Small intestine (tissue), 7 donors: ENCODE data around the gene ENPP5. TPM values are rescaled to one million over a fixed set of nuclear protein-coding genes. Genes with fewer than 3 reads are reported as not detected.
"Not testable (repeated sequence)": the region's sequence is repeated elsewhere in the genome, so short reads cannot be mapped to it uniquely, and the experiment has no call there.

Source experiments
- DNase-seq, 2 donors: peaks; one replicate each; pipeline versions ENCODE4 v3.0.0 to v3.0.0-alpha.2; 2013
- FAIRE-seq: peaks from 2 replicates; lab custom pipeline; 2012; peaks lifted over from hg19 to GRCh38; lab: Jason Lieb, UNC
- H3K27ac ChIP-seq, 3 donors: one replicate each; pipeline ENCODE4 v1.5.1; 2013; ENCODE audit warnings: low read length in 2 of 3, mild to moderate bottlenecking in 2 of 3, control low read depth in 1 of 3, inconsistent platforms in 1 of 3, low read depth in 1 of 3, moderate library complexity in 1 of 3
- H3K27me3 ChIP-seq, 3 donors: one replicate each; pipeline ENCODE4 v1.6.1; 2013; ENCODE audit warnings: low read length in 3 of 3, inconsistent platforms in 1 of 3; ENCODE audit not compliant: control insufficient read depth in 3 of 3, insufficient read depth in 3 of 3
- H3K36me3 ChIP-seq, 3 donors: one replicate each; pipeline ENCODE4 v1.6.1; 2013; ENCODE audit warnings: low read length in 3 of 3, inconsistent platforms in 1 of 3, low read depth in 1 of 3, mild to moderate bottlenecking in 1 of 3, moderate library complexity in 1 of 3; ENCODE audit not compliant: control insufficient read depth in 3 of 3, insufficient read depth in 2 of 3
- H3K4me1 ChIP-seq, 3 donors: one replicate each; pipeline ENCODE4 v1.6.1; 2013; ENCODE audit warnings: low read length in 2 of 3, inconsistent platforms in 1 of 3, low read depth in 1 of 3, mild to moderate bottlenecking in 1 of 3, moderate library complexity in 1 of 3; ENCODE audit not compliant: control insufficient read depth in 3 of 3, insufficient read depth in 2 of 3
- H3K4me3 ChIP-seq, 3 donors: one replicate each; pipeline ENCODE4 v1.5.1; 2013; ENCODE audit warnings: low read length in 3 of 3, control low read depth in 1 of 3, inconsistent platforms in 1 of 3, low read depth in 1 of 3, mild to moderate bottlenecking in 1 of 3, moderate library complexity in 1 of 3
- H3K9me3 ChIP-seq, 2 donors: one replicate each; pipeline ENCODE4 v1.6.1; 2013; ENCODE audit warnings: low read depth in 1 of 2, low read length in 1 of 2; ENCODE audit not compliant: control insufficient read depth in 2 of 2, insufficient read depth in 1 of 2
- WGBS, 3 donors: extraction: QIAGEN DNeasy Blood & Tissue Kit; methylation state at CpG; one replicate each; pipeline ENCODE4 v1.1.7; 2013; 5-methylcytosine and 5-hydroxymethylcytosine counted together
- polyA plus RNA-seq, 4 donors: library from polyadenylated mRNA; stranded (reverse) in 3 of 4; unstranded in 1 of 4; fragments of 200-250 nt in 3 of 4; fragments of 120-200 nt in 1 of 4; gene quantifications; one replicate each; pipeline versions ENCODE4 v1.2.1 to v1.2.3, GENCODE V29; 2013
- donor health status: healthy with polysubstance abuse.
- donor health status: control.
- donor health status: control.
- donor health status: Bipolar disorder and iron deficiency.
- donor health status: healthy.

The ENPP5 gene
- polyA plus RNA-seq, 4 donors: 0.67 to 10.4 (median 1.1) TPM

DNA sequence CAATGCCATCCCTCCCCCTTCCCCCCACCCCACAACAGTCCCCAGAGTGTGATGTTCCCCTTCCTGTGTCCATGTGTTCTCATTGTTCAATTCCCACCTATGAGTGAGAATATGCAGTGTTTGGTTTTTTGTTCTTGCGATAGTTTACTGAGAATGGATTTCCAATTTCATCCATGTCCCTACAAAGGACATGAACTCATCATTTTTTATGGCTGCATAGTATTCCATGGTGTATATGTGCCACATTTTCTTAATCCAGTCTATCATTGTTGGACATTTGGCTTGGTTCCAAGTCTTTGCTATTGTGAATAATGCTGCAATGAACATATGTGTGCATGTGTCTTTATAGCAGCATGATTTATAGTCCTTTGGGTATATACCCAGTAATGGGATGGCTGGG lies 39.5 kb downstream of the ENPP5 start:
- H3K27me3 ChIP-seq, H3K36me3 ChIP-seq, H3K9me3 ChIP-seq, FAIRE-seq, DNase-seq, H3K27ac ChIP-seq, H3K4me1 ChIP-seq, H3K4me3 ChIP-seq: not testable (repeated sequence)
- WGBS, 3 donors: 95 to 100% (median 100%) methylated on average over 1 of the region's 1 CpG

DNA sequence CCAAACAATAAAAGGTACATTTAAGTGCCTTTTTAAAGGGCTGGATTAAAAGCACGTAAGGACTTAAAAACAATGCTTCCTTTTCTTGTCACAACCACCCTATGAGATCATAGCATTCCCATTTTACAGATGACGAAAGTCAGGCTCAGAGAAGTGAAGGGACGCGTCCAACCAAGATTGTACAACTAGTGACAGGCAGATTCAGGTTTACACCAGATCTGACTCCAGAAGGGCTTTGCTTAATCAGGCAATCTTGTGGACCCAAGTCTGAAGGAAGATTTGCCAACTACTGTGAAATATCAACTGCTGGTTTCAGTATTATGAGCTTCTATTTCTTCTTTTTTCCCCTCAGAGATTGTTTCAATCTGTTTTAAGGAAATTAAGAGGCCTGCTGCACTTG lies 40.1 kb downstream of the ENPP5 start:
- 25 to 56% (median 40%) methylated on average over 4 of the region's 4 CpGs for WGBS, 3 donors
- H3K27me3 ChIP-seq: no peaks in the 10 kb centered on the region
- FAIRE-seq: no peak
- H3K27ac ChIP-seq: no peak overlapping the region
- no peaks in the 10 kb centered on the region for H3K36me3 ChIP-seq
- DNase-seq: peak in 1 of 2 donors; percentile 39
- H3K4me1 ChIP-seq: peaks cover 0 to 4% (median 2%) of the 10 kb centered on the region in 3 donors
- no peaks in the 10 kb centered on the region for H3K9me3 ChIP-seq
- peak overlapping the region in 2 of 3 donors; percentile 75 to 91 for H3K4me3 ChIP-seq

DNA sequence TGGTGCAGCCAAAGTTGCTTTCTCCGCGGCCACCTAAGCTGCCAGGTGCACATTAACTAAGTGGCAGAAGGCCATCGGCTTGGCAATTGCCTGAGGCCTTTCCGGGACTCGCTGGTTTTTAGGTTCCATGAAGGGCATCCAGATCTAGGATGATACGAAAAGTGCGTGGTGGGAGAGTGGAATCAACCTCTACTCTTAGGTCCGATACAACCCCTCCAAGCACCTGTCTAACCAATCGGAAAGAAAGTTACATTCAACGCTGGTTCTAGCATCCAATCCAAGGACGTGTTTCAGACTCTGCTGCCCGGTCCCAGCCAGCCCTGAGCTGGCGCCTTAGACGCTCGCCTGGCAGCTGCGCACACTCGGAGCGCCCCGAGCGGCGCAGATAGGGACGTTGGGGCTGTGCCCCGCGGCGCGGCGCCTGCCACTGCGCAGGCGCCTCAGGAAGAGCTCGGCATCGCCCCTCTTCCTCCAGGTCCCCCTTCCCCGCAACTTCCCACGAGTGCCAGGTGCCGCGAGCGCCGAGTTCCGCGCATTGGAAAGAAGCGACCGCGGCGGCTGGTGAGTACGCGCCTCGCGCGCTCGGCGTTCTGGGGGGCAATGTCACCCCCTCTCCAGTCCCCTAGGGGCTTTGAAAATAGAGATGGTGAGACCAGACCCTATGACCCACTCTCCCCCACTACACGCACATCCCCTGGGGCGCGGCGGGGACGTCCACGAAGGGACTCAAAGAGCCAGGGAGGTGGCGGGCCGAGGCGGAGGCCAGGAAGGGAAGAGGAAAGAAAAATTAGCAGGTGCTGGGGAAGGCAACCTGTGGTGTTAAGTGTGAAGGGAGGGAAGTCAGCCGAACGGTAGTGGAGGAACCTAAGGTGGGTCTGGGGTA lies 40.9 kb downstream of the ENPP5 start, which contains the start of gene ENPP4:
Gene ENPP4, plus strand, starts transcription at position 361 of the 883 bp plus-strand sequence. CDS start 9,595 bp downstream, outside the sequence.
- Histone ChIP-seq H3K4me1 (peaks cover 0 to 4% (median 2%) of the 10 kb centered on the region in 3 donors), H3K9me3 (no peaks in the 10 kb centered on the region), H3K4me3 (peak within 1 kb of the TSS; percentile 59 to 91 (median 75)), H3K27ac (peak within 1 kb of the TSS; percentile 1 to 83 (median 54)), H3K36me3 (no peaks in the 10 kb centered on the region), H3K27me3 (no peaks in the 10 kb centered on the region)
- DNase-seq (peak; percentile 97 to 98), FAIRE-seq (no peak)
- WGBS, 3 donors: 0 to 1% (median 0%) methylated on average over 50 to 61 of the region's 61 CpGs

DNA sequence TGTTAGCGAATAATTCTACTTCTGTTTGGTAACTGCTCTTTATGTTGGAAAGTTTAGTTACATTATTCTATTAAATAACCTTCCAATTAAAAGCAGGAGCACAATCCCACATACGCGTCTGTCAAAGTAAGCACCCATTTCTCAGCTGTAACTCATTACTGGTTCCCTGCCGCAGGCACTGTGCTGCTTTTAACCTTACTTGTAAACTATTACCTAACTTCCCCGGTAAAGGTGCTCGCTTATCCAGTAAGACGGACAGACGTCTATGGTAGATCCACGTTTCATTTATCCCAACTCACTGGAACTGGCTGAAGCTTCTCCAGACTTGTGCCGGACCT lies 41.5 kb downstream of the ENPP5 start:
- H3K4me3 ChIP-seq: peak overlapping the region; percentile 51 to 91 (median 75)
- no peaks in the 10 kb centered on the region for H3K36me3 ChIP-seq
- FAIRE-seq (no peak), DNase-seq (no peak)
- H3K4me1 ChIP-seq: peaks cover 0 to 4% (median 2%) of the 10 kb centered on the region in 3 donors
- peak overlapping the region in 2 of 3 donors; percentile 53 to 71 for H3K27ac ChIP-seq
- H3K27me3 ChIP-seq: no peaks in the 10 kb centered on the region
- H3K9me3 ChIP-seq: no peaks in the 10 kb centered on the region
- WGBS, 3 donors: 5 to 6% (median 5%) methylated on average over 10 of the region's 10 CpGs

DNA sequence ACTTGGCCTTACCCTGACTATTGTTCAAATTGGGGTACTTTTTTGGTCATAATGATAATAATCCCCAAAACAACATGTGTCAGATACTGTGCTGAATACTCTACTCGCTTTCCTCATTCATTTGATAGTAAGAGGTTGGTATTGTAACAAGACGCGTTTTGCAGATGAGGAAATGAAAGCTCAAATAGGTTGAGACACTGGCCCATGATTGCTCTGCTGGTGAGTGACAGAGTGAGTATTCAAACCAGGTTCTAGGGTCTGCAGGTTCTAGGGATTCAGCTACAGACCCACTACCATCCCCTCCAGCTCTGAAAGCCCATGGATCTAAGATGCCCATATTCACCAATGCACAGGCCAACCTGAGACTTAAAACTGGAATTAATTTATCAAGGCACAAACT lies 42.3 kb downstream of the ENPP5 start:
- Histone ChIP-seq H3K4me3 (peak overlapping the region in 1 of 3 donors; percentile 0), H3K36me3 (no peaks in the 10 kb centered on the region), H3K27ac (no peak overlapping the region), H3K27me3 (no peaks in the 10 kb centered on the region), H3K4me1 (peaks cover 0 to 4% (median 2%) of the 10 kb centered on the region in 3 donors), H3K9me3 (no peaks in the 10 kb centered on the region)
- DNase-seq (peak in 1 of 2 donors; percentile 19), FAIRE-seq (no peak)
- 52 to 67% (median 63%) methylated on average over 3 of the region's 3 CpGs for WGBS, 3 donors

DNA sequence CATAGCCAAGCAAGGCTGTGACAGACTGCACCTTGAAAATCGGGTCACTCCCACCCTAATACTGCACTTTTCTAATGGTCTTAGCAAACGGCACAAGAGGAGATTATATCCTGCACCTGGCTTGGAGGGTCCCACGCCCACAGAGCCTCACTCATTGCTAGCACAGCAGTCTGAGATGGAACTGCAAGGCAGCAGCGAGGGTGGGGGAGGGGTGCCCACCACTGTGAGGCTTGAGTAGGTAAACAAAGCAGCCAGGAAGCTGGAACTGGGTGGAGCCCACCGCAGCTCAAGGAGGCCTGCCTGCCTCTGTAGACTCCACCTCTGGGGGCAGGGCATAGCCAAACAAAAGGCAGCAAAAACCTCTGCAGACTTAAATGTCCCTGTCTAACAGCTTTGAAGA lies 51.1 kb downstream of the ENPP5 start:
- not testable (repeated sequence) for H3K9me3 ChIP-seq, H3K36me3 ChIP-seq, H3K27me3 ChIP-seq, H3K4me3 ChIP-seq, H3K27ac ChIP-seq, H3K4me1 ChIP-seq, DNase-seq, FAIRE-seq
- 68 to 71% (median 71%) methylated on average over 5 of the region's 5 CpGs for WGBS, 3 donors

DNA sequence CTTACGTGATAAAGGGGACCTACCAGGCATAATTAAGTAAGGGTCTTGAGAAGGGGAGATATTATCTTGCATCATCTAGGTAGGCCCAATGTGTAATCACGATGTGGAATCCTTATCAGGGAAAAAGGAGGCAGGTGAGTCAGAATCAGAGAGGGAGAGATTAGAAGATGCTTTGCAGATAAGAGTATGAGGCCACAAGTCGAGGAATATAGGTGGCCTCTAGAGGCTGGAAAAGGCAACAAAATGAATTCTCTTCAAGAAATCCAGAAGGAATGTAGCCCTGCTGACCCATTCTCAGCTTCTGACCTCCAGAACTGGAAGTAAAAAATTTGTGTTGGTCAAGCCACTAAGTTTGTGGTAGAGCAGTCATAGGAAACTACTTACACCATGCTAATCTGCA lies 51.9 kb downstream of the ENPP5 start:
- no peak for FAIRE-seq

DNA sequence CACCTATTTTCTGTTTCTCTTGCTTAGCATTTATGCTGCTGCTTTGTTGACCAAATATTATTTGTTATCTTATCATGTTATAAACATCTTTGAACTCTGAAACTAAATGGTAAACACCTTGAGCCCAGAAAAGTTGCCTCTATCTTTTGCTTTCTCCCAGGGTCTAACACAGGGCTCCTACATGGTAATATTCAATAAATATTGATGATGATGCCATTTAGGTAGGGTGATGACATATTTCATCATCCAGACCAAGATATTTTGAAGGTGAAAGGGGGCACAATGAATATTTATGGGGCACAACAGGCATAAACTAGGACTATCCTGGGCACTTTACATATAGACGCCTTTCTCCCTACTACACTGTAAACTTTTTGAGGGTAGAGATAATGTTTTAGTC lies 52.6 kb downstream of the ENPP5 start:
- no peaks in the 10 kb centered on the region for H3K36me3 ChIP-seq
- H3K4me3 ChIP-seq: no peak overlapping the region
- H3K27me3 ChIP-seq: no peaks in the 10 kb centered on the region
- 94 to 97% (median 96%) methylated on average over 1 of the region's 1 CpG for WGBS, 3 donors
- no peak for DNase-seq
- no peaks in the 10 kb centered on the region for H3K9me3 ChIP-seq
- no peaks in the 10 kb centered on the region for H3K4me1 ChIP-seq
- FAIRE-seq: no peak
- no peak overlapping the region for H3K27ac ChIP-seq

More for the DNA sequence above, 51.9 kb downstream of the ENPP5 start:
- Histone ChIP-seq H3K27me3 (no peaks in the 10 kb centered on the region), H3K4me3 (no peak overlapping the region), H3K27ac (no peak overlapping the region), H3K36me3 (no peaks in the 10 kb centered on the region), H3K4me1 (no peaks in the 10 kb centered on the region), H3K9me3 (no peaks in the 10 kb centered on the region)
- no peak for DNase-seq
- 69 to 86% (median 83%) methylated on average over 3 of the region's 3 CpGs for WGBS, 3 donors
